HG03571 (cell line): ENCODE measurements around the gene SLC17A5.
A peak's percentile ranks its signal among the peaks of the same experiment; 100 is the strongest.
"Not testable (repeated sequence)": the region's sequence is repeated elsewhere in the genome, so short reads cannot be mapped to it uniquely, and the experiment has no call there.

Source experiments
- ATAC-seq: cut with Tn5 transposase; IDR thresholded peaks from one replicate; pipeline ENCODE4 v1.9.1; 2021; ENCODE audit not compliant: unreplicated experiment

SLC17A5 gene

GRCh38 chr6:73666393-73666792 lies 12.6 kb upstream of the SLC17A5 start:
- no peak for ATAC-seq

GRCh38 chr6:73665686-73666319 lies 12.0 kb upstream of the SLC17A5 start:
- ATAC-seq, result no peak

GRCh38 chr6:73664701-73665100 lies 10.9 kb upstream of the SLC17A5 start:
- ATAC-seq, result no peak

- ATAC-seq, result no peak
These were observed 3.4 kb upstream of the SLC17A5 start for GRCh38 chr6:73657201-73657600.

GRCh38 chr6:73656531-73657145 lies 2.8 kb upstream of the SLC17A5 start:
- ATAC-seq, result no peak

GRCh38 chr6:73655341-73655917 lies 1.6 kb upstream of the SLC17A5 start:
- ATAC-seq, result no peak

- peak; percentile 38 for ATAC-seq
These were observed 888 bp downstream of the SLC17A5 start for GRCh38 chr6:73652637-73653570.

GRCh38 chr6:73649783-73650182 lies 4.0 kb downstream of the SLC17A5 start:
- no peak for ATAC-seq

- no peak for ATAC-seq
These were observed 5.6 kb downstream of the SLC17A5 start for GRCh38 chr6:73648166-73648565.

GRCh38 chr6:73644941-73645591 lies 8.7 kb downstream of the SLC17A5 start:
- no peak for ATAC-seq

- ATAC-seq, result no peak
These were observed 9.8 kb downstream of the SLC17A5 start for GRCh38 chr6:73644030-73644429.

- no peak for ATAC-seq
These were observed 11.3 kb downstream of the SLC17A5 start for GRCh38 chr6:73642530-73642929.

- no peak for ATAC-seq
These were observed 13.5 kb downstream of the SLC17A5 start for GRCh38 chr6:73640179-73640750.

GRCh38 chr6:73639040-73639439 lies 14.8 kb downstream of the SLC17A5 start:
- no peak for ATAC-seq

GRCh38 chr6:73637404-73637803 lies 16.4 kb downstream of the SLC17A5 start:
- ATAC-seq, result no peak

- ATAC-seq, result no peak
These were observed 17.7 kb downstream of the SLC17A5 start for GRCh38 chr6:73636048-73636447.

GRCh38 chr6:73632346-73632745 lies 21.4 kb downstream of the SLC17A5 start:
- no peak for ATAC-seq

GRCh38 chr6:73631849-73632248 lies 21.9 kb downstream of the SLC17A5 start:
- ATAC-seq, result no peak

GRCh38 chr6:73630401-73630800 lies 23.4 kb downstream of the SLC17A5 start:
- no peak for ATAC-seq

- ATAC-seq, result no peak
These were observed 28.9 kb downstream of the SLC17A5 start for GRCh38 chr6:73624896-73625295.

GRCh38 chr6:73623480-73623879 lies 30.3 kb downstream of the SLC17A5 start:
- not testable (repeated sequence) for ATAC-seq
